Measurements from ENCODE around the gene C17orf107. TPM values are rescaled to one million over a fixed set of nuclear protein-coding genes. Genes with fewer than 3 reads are reported as not detected.

Gene C17orf107
- total RNA-seq, 2 experiments from 2014 or later, result 3.0 to 3.6 TPM

DNA sequence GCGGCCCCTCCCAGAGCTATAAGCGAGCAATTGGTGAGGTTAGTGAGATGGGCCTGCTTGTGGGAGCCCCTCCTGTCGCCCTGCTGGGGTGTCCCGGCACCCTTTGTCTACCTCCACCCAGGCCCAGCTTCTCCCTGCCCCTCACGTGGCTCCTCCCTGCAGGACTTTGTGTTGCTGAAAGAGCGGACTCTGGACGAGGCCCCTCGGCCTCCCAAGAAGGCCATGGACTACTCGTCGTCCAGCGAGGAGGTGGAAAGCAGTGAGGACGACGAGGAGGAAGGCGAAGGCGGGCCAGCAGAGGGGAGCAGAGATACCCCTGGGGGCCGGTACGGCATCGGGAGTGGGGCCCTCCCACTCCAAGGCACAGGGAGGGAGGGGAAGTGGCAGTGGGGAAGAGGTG is 6.1 kb upstream of the C17orf107 start:
- intact Hi-C loops (cut with micrococcal nuclease), result no loop called here
- ChIA-PET POLR2A (no interaction called here), CTCF (interaction anchor here (1.7 kb wide), 1 partner anchor 161 kb away, joined by 4 read pairs; the partner anchor contains the start of gene MED11)
- Mint-ChIP-seq H3K36me3 (ENCODE audit: low read depth) (peaks cover 13% of the 10 kb centered on the region), H3K4me1 (ENCODE audit: low read depth) (no peaks in the 10 kb centered on the region), H3K9me3 (no peaks in the 10 kb centered on the region), H3K27ac (no peak overlapping the region), H3K27me3 (no peaks in the 10 kb centered on the region), H3K4me3 (no peak overlapping the region)
- no peak for DNase-seq
- no peak for ATAC-seq
- TF ChIP-seq, protein P1, sequence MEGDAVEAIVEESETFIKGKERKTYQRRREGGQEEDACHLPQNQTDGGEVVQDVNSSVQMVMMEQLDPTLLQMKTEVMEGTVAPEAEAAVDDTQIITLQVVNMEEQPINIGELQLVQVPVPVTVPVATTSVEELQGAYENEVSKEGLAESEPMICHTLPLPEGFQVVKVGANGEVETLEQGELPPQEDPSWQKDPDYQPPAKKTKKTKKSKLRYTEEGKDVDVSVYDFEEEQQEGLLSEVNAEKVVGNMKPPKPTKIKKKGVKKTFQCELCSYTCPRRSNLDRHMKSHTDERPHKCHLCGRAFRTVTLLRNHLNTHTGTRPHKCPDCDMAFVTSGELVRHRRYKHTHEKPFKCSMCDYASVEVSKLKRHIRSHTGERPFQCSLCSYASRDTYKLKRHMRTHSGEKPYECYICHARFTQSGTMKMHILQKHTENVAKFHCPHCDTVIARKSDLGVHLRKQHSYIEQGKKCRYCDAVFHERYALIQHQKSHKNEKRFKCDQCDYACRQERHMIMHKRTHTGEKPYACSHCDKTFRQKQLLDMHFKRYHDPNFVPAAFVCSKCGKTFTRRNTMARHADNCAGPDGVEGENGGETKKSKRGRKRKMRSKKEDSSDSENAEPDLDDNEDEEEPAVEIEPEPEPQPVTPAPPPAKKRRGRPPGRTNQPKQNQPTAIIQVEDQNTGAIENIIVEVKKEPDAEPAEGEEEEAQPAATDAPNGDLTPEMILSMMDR (IDR thresholded peaks at IDR 0.05), result no peak

DNA sequence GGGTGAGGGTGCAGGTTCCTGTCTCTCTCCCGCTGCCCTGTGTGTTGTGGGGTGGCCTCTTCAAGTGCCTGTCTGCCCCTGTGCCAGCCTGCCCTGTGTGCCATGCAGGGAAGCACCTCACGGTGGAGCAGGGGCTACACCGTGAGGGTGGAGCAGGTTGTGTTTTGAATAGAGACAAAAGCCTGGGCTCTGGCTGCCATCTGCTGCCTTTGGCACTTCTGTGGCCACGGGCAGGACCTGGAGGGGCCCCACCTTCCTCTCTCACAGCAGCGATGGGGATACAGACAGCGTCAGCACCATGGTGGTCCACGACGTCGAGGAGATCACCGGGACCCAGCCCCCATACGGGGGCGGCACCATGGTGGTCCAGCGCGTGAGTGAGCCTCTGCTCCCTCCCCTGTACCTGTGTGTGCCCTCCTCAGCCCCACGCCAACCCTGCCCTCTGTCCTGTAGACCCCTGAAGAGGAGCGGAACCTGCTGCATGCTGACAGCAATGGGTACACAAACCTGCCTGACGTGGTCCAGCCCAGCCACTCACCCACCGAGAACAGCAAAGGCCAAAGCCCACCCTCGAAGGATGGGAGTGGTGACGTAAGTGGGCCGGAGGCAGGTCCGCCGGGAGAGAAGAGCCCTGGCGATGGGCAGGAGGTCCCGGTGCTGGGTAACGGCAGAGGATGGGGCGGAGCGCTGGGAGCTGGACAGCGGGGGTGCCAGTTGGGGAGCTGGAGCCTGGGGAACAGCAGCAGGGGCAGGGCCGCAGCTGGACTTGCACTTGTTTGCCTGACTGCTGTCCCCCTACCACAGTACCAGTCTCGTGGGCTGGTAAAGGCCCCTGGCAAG is 5.4 kb upstream of the C17orf107 start:
- no peak overlapping the region for H3K4me3 Mint-ChIP-seq
- peaks cover 13% of the 10 kb centered on the region for H3K36me3 Mint-ChIP-seq (ENCODE audit: low read depth)
- ATAC-seq, result no peak
- DNase-seq, result no peak
- H3K4me1 Mint-ChIP-seq (ENCODE audit: low read depth), result peaks cover 4% of the 10 kb centered on the region
- POLR2A ChIA-PET, result no interaction called here
- H3K27ac Mint-ChIP-seq, result no peak overlapping the region
- no peaks in the 10 kb centered on the region for H3K27me3 Mint-ChIP-seq
- intact Hi-C loops (cut with micrococcal nuclease), result no loop called here
- TF ChIP-seq, protein P1 (IDR thresholded peaks at IDR 0.05), result no peak
- CTCF ChIA-PET, result interaction anchor here (0.9 kb wide), 1 partner anchor 108 kb away, joined by 3 read pairs; the partner anchor contains the start of gene VMO1
- H3K9me3 Mint-ChIP-seq, result no peaks in the 10 kb centered on the region

DNA sequence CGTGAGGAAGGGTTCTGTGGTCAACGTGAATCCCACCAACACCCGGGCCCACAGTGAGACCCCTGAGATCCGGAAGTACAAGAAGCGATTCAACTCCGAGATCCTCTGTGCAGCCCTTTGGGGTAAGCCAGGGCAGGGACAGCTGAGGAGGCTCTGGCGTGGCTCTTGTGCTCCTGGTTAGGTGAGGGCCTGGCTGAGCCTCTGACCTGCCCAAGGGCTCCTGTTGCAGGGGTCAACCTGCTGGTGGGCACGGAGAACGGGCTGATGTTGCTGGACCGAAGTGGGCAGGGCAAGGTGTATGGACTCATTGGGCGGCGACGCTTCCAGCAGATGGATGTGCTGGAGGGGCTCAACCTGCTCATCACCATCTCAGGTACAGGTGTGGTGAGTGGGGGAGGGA is 4.2 kb upstream of the C17orf107 start:
- no peak for DNase-seq
- Mint-ChIP-seq H3K4me3 (no peak overlapping the region), H3K27ac (no peak overlapping the region), H3K9me3 (no peaks in the 10 kb centered on the region), H3K27me3 (no peaks in the 10 kb centered on the region), H3K36me3 (ENCODE audit: low read depth) (peaks cover 12% of the 10 kb centered on the region), H3K4me1 (ENCODE audit: low read depth) (peaks cover 4% of the 10 kb centered on the region)
- TF ChIP-seq, protein P1 (IDR thresholded peaks at IDR 0.05), result no peak
- ChIA-PET CTCF (interaction anchor here (0.7 kb wide), 1 partner anchor 105 kb away, joined by 3 read pairs; no protein-coding TSS in a partner anchor), POLR2A (interaction anchor here (1.1 kb wide), 1 partner anchor 108 kb away, joined by 3 read pairs; no protein-coding TSS in a partner anchor)
- intact Hi-C loops (cut with micrococcal nuclease), result no loop called here
- ATAC-seq, result no peak

DNA sequence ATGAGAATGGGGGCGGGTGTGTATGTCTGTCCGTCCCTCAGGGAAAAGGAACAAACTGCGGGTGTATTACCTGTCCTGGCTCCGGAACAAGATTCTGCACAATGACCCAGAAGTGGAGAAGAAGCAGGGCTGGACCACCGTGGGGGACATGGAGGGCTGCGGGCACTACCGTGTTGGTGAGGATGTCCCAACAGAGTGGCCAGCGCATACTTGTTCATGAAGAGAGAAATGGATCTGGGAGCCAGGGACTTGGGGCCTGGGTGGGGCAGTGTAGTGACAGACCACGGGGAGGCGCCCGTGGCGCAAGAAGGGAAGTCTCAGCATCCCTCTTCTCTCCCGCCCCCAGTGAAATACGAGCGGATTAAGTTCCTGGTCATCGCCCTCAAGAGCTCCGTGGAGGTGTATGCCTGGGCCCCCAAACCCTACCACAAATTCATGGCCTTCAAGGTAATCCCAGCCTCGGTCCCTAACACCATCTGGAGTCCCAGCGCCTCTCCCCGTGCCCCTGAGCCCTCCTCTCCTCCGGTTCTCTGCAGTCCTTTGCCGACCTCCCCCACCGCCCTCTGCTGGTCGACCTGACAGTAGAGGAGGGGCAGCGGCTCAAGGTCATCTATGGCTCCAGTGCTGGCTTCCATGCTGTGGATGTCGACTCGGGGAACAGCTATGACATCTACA is 3.5 kb upstream of the C17orf107 start:
- Mint-ChIP-seq H3K9me3 (no peaks in the 10 kb centered on the region), H3K36me3 (ENCODE audit: low read depth) (peaks cover 12% of the 10 kb centered on the region), H3K27me3 (no peaks in the 10 kb centered on the region), H3K4me1 (ENCODE audit: low read depth) (peaks cover 7% of the 10 kb centered on the region), H3K27ac (no peak overlapping the region), H3K4me3 (no peak overlapping the region)
- ATAC-seq (no peak), DNase-seq (no peak)
- intact Hi-C loops (cut with micrococcal nuclease), result no loop called here
- TF ChIP-seq, protein P1 (IDR thresholded peaks at IDR 0.05), result no peak
- CTCF ChIA-PET, result interaction anchor here (1.5 kb wide), 1 partner anchor 13 kb away, joined by 3 read pairs; no protein-coding TSS in a partner anchor
- POLR2A ChIA-PET, result interaction anchor here (0.5 to 1.1 kb wide), 2 partner anchors 109 to 237 kb away, joined by 3 read pairs; no protein-coding TSS in a partner anchor
